Parathyroid adenoma (tissue), 2 donors: Measurements from ENCODE around the gene ZNF681.
"Not testable (repeated sequence)": the region's sequence is repeated elsewhere in the genome, so short reads cannot be mapped to it uniquely, and the experiment has no call there.

Experiments used
- H2AFZ ChIP-seq: fragments of 300-600 bp; sonication (generic); one replicate; pipeline ENCODE4 v1.7.0; 2017; ENCODE audit warnings: antibody characterized with exemption, mild to moderate bottlenecking
- H3K27ac ChIP-seq: fragments of 300-600 bp; sonication (generic); one replicate; pipeline ENCODE4 v1.7.0; 2017
- H3K27me3 ChIP-seq: fragments of 300-600 bp; sonication (generic); one replicate; pipeline ENCODE4 v1.7.0; 2017; ENCODE audit warnings: low read length; ENCODE audit not compliant: control insufficient read depth, insufficient read depth
- H3K36me3 ChIP-seq: fragments of 300-600 bp; sonication (generic); one replicate; pipeline ENCODE4 v1.7.0; 2017; ENCODE audit warnings: low read length; ENCODE audit not compliant: control insufficient read depth, insufficient read depth
- H3K4me1 ChIP-seq: fragments of 300-600 bp; sonication (generic); one replicate; pipeline ENCODE4 v1.7.0; 2017; ENCODE audit warnings: control low read depth
- H3K4me2 ChIP-seq: fragments of 300-600 bp; sonication (generic); one replicate; pipeline ENCODE4 v1.7.0; 2017; ENCODE audit warnings: low read length
- H3K4me3 ChIP-seq: fragments of 300-600 bp; sonication (generic); one replicate; pipeline ENCODE4 v1.7.0; 2017; ENCODE audit warnings: low read depth, low read length
- H3K79me2 ChIP-seq: fragments of 300-600 bp; sonication (generic); one replicate; pipeline ENCODE4 v1.7.0; 2017; ENCODE audit warnings: control low read depth
- H3K9ac ChIP-seq: fragments of 300-600 bp; sonication (generic); one replicate; pipeline ENCODE4 v1.7.0; 2017; ENCODE audit warnings: mild to moderate bottlenecking
- H3K9me3 ChIP-seq: fragments of 300-600 bp; sonication (generic); one replicate; pipeline ENCODE4 v1.7.0; 2017; ENCODE audit warnings: low read length; ENCODE audit not compliant: control insufficient read depth
- CTCF ChIP-seq: fragments of 300-600 bp; sonication (generic); IDR thresholded peaks from one replicate; pipeline ENCODE4 v1.7.0; 2017; ENCODE audit warnings: antibody characterized with exemption, mild to moderate bottlenecking
- donor health status: primary hyperparathyroidism.

ZNF681 gene

GRCh38 chr19:23724161-23724560, 34.5 kb downstream of the ZNF681 start:
- H3K79me2 ChIP-seq, H3K27me3 ChIP-seq, H3K36me3 ChIP-seq, H3K4me3 ChIP-seq, H3K4me1 ChIP-seq, H3K27ac ChIP-seq, H2AFZ ChIP-seq, H3K4me2 ChIP-seq, H3K9me3 ChIP-seq, H3K9ac ChIP-seq: not testable (repeated sequence)

GRCh38 chr19:23718802-23719201, 39.9 kb downstream of the ZNF681 start:
- no peak for TF ChIP-seq CTCF
- Histone ChIP-seq H2AFZ (no peak overlapping the region), H3K79me2 (no peaks in the 10 kb centered on the region), H3K4me3 (no peak overlapping the region), H3K9ac (no peak overlapping the region), H3K4me2 (no peak overlapping the region), H3K27me3 (no peaks in the 10 kb centered on the region), H3K4me1 (no peaks in the 10 kb centered on the region), H3K27ac (no peak overlapping the region), H3K9me3 (no peaks in the 10 kb centered on the region), H3K36me3 (no peaks in the 10 kb centered on the region)

- H3K9ac ChIP-seq: no peak overlapping the region
- H3K27me3 ChIP-seq: no peaks in the 10 kb centered on the region
- no peaks in the 10 kb centered on the region for H3K9me3 ChIP-seq
- H3K79me2 ChIP-seq: no peaks in the 10 kb centered on the region
- no peak overlapping the region for H2AFZ ChIP-seq
- no peak overlapping the region for H3K27ac ChIP-seq
- no peak for TF ChIP-seq CTCF
- no peak overlapping the region for H3K4me3 ChIP-seq
- H3K36me3 ChIP-seq: no peaks in the 10 kb centered on the region
- no peaks in the 10 kb centered on the region for H3K4me1 ChIP-seq
- no peak overlapping the region for H3K4me2 ChIP-seq
These were observed 41.9 kb downstream of the ZNF681 start for GRCh38 chr19:23716792-23717191.

DNA sequence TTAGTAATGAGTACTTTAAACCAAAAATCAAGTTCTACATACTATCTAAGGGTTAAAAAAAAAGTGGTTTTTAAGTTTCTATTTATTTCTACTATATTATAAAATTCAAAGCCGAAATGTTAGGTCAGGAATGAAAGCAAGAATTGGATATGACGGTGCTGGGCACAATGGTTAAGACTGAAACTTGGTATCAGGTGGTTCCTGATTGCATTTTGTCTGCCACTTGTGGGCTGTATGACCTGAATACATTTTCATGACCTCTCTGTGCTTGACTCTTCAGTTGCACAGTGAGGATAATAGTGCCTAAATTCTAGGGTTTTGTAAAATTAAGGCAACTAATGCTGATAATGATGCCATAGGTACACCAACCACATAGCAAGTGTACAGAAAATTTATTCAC, 49.3 kb downstream of the ZNF681 start:
- no peak overlapping the region for H3K9ac ChIP-seq
- TF ChIP-seq CTCF: no peak
- no peak overlapping the region for H3K4me3 ChIP-seq
- no peaks in the 10 kb centered on the region for H3K4me1 ChIP-seq
- H3K27me3 ChIP-seq: no peaks in the 10 kb centered on the region
- H3K4me2 ChIP-seq: no peak overlapping the region
- H3K9me3 ChIP-seq: no peaks in the 10 kb centered on the region
- H3K27ac ChIP-seq: no peak overlapping the region
- no peak overlapping the region for H2AFZ ChIP-seq
- H3K79me2 ChIP-seq: no peaks in the 10 kb centered on the region
- no peaks in the 10 kb centered on the region for H3K36me3 ChIP-seq

DNA sequence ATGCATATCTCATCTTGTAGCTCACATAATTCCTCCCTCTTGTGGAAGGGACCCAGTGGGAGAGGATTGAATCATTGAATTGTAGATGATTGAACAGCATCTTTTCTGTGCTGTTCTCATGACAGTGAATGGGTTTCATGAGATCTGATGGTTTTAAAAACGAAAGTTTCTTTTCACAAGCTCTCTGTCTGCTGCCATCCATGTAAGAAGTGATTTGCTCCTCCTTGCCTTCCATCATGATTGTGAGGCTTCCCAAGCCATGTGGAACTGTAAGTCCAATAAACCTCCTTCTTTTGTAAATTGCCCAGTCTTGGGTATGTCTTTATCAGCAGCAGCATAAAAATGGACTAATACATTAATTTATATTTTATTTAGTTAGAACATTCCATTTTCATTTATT, 52.0 kb downstream of the ZNF681 start:
- H3K9me3 ChIP-seq: no peaks in the 10 kb centered on the region
- no peak overlapping the region for H3K4me3 ChIP-seq
- no peaks in the 10 kb centered on the region for H3K36me3 ChIP-seq
- no peak overlapping the region for H3K9ac ChIP-seq
- H3K79me2 ChIP-seq: no peaks in the 10 kb centered on the region
- H2AFZ ChIP-seq: no peak overlapping the region
- H3K27ac ChIP-seq: no peak overlapping the region
- H3K4me1 ChIP-seq: no peaks in the 10 kb centered on the region
- TF ChIP-seq CTCF: no peak
- no peak overlapping the region for H3K4me2 ChIP-seq
- H3K27me3 ChIP-seq: no peaks in the 10 kb centered on the region
